CD14-positive monocyte (primary cell): Measurements from ENCODE around the gene SLC35E3. TPM values are rescaled to one million over a fixed set of nuclear protein-coding genes. Genes with fewer than 3 reads are reported as not detected.

Source experiments
- DNase-seq, 3 donors: peaks; one replicate each; pipeline ENCODE4 v3.0.0-alpha.2; 2011 to 2022
- H2AFZ ChIP-seq: 2 replicates; pipeline ENCODE4 v1.6.0; 2012; ENCODE audit warnings: mild to moderate bottlenecking, low read depth, low read length, inconsistent platforms; ENCODE audit not compliant: insufficient read depth, poor library complexity, severe bottlenecking
- H3K27ac ChIP-seq, 2 donors: 1 replicate in 1 of 2; 2 replicates in 1 of 2; pipeline ENCODE4 v1.5.1; 2012 to 2013; ENCODE audit warnings: low read length in 2 of 2, control low read depth in 1 of 2, inconsistent platforms in 1 of 2, low read depth in 1 of 2, mild to moderate bottlenecking in 1 of 2
- H3K27me3 ChIP-seq, 2 donors: one replicate each; pipeline versions ENCODE4 v1.6.0 to v1.6.1; 2011 to 2013; ENCODE audit warnings: low read length in 2 of 2; ENCODE audit not compliant: control insufficient read depth in 2 of 2, insufficient read depth in 2 of 2
- H3K36me3 ChIP-seq, 2 donors: replicated peaks in 1 of 2; 1 replicate in 1 of 2; 2 replicates in 1 of 2; pipeline versions ENCODE4 v1.5.1 to v1.6.1; 2012 to 2013; ENCODE audit warnings: low read length in 2 of 2, control low read depth in 1 of 2, inconsistent platforms in 1 of 2, mild to moderate bottlenecking in 1 of 2; ENCODE audit not compliant: insufficient read depth in 2 of 2, control insufficient read depth in 1 of 2
- H3K4me1 ChIP-seq, 2 donors: 1 replicate in 1 of 2; 2 replicates in 1 of 2; pipeline versions ENCODE4 v1.5.1 to v1.6.1; 2012 to 2013; ENCODE audit warnings: low read length in 2 of 2, control low read depth in 1 of 2, inconsistent platforms in 1 of 2, mild to moderate bottlenecking in 1 of 2, moderate library complexity in 1 of 2; ENCODE audit not compliant: insufficient read depth in 2 of 2, control insufficient read depth in 1 of 2
- H3K4me2 ChIP-seq: replicated peaks from 2 replicates; pipeline ENCODE3; 2012; ENCODE audit warnings: low read length, moderate library complexity, mild to moderate bottlenecking; ENCODE audit not compliant: poor library complexity, severe bottlenecking; ENCODE audit errors: extremely low read depth
- H3K4me3 ChIP-seq, 3 experiments: fragments of 200-600 bp in 1 of 3; sonication (generic) in 1 of 3; replicated peaks in 1 of 3; 1 replicate in 2 of 3; 2 replicates in 1 of 3; pipeline ENCODE4 v1.5.1; 2011 to 2013; ENCODE audit warnings: low read length in 3 of 3, mild to moderate bottlenecking in 3 of 3, control low read depth in 2 of 3, low read depth in 2 of 3, inconsistent platforms in 1 of 3, moderate library complexity in 1 of 3
- H3K79me2 ChIP-seq: 2 replicates; pipeline ENCODE4 v1.6.0; 2012; ENCODE audit warnings: mild to moderate bottlenecking, control low read depth, inconsistent platforms, low read length, moderate library complexity; ENCODE audit not compliant: insufficient read depth
- H3K9ac ChIP-seq: 2 replicates; pipeline ENCODE4 v1.6.0; 2017; ENCODE audit warnings: low read length, mild to moderate bottlenecking; ENCODE audit not compliant: insufficient read depth, poor library complexity, severe bottlenecking
- H3K9me3 ChIP-seq, 2 donors: replicated peaks in 1 of 2; 1 replicate in 1 of 2; 2 replicates in 1 of 2; pipeline versions ENCODE4 v1.5.1 to v1.6.1; 2012 to 2013; ENCODE audit warnings: low read length in 2 of 2, control low read depth in 1 of 2; ENCODE audit not compliant: control insufficient read depth in 1 of 2, insufficient read depth in 1 of 2
- H4K20me1 ChIP-seq: 2 replicates; pipeline ENCODE4 v1.6.0; 2012; ENCODE audit warnings: mild to moderate bottlenecking, low read length, control low read depth, moderate library complexity; ENCODE audit not compliant: insufficient read depth
- H3K27ac Mint-ChIP-seq, 7 donors: one replicate each; pipeline ENCODE4 v1.8.0; 2020; ENCODE audit warnings: mild to moderate bottlenecking in 7 of 7, mixed read lengths in 7 of 7, moderate library complexity in 6 of 7, inconsistent platforms in 2 of 7
- H3K27me3 Mint-ChIP-seq, 3 donors: one replicate each; pipeline ENCODE4 v1.8.0; 2021 to 2022; ENCODE audit warnings: low read depth in 3 of 3, mild to moderate bottlenecking in 3 of 3, mixed read lengths in 3 of 3, moderate library complexity in 3 of 3, inconsistent platforms in 1 of 3
- H3K36me3 Mint-ChIP-seq, 2 donors: one replicate each; pipeline ENCODE4 v1.8.0; 2020; ENCODE audit warnings: mixed read lengths in 2 of 2, inconsistent platforms in 1 of 2, mild to moderate bottlenecking in 1 of 2
- H3K4me1 Mint-ChIP-seq: one replicate; pipeline ENCODE4 v1.8.0; 2020; ENCODE audit warnings: mild to moderate bottlenecking, mixed read lengths
- H3K4me3 Mint-ChIP-seq, 2 donors: one replicate each; pipeline ENCODE4 v1.8.0; 2020; ENCODE audit warnings: mild to moderate bottlenecking in 2 of 2, mixed read lengths in 2 of 2, moderate library complexity in 1 of 2
- H3K9me3 Mint-ChIP-seq, 7 donors: one replicate each; pipeline ENCODE4 v1.8.0; 2020 to 2022; ENCODE audit warnings: mixed read lengths in 7 of 7, mild to moderate bottlenecking in 6 of 7, moderate library complexity in 6 of 7, inconsistent platforms in 2 of 7
- CTCF ChIP-seq: fragments of 200-600 bp; IDR thresholded peaks from one replicate; pipeline ENCODE4 v1.8.0; 2022; ENCODE audit warnings: antibody characterized with exemption, mild to moderate bottlenecking
- WGBS: methylation state at CpG from one replicate; pipeline ENCODE4 v1.1.5; 2013; ENCODE audit warnings: missing lambda C conversion rate; ENCODE audit not compliant: insufficient coverage; 5-methylcytosine and 5-hydroxymethylcytosine counted together
- intact Hi-C, 2 donors: fragments of 100-400 bp; cut with micrococcal nuclease; formaldehyde crosslinking; loops; one replicate each; pipeline versions ENCODE4 v1.15.0 to v1.15.1; 2023
- polyA plus RNA-seq, 3 donors: library from polyadenylated mRNA; depleted of rRNA in 1 of 3; unstranded in 2 of 3; stranded (reverse) in 1 of 3; fragments of 300-500 nt in 2 of 3; fragments of >200 nt in 1 of 3; fragmentation: Illumina TruSeq in 2 of 3; gene quantifications; 1 replicate in 2 of 3; 2 replicates in 1 of 3; pipeline ENCODE4 v1.2.3, GENCODE V29; 2012 to 2021

SLC35E3 gene
- polyA plus RNA-seq, 3 donors = 4.3 to 12.4 (median 10.9) TPM

GRCh38 chr12:68768431-68768939, 22.5 kb downstream of the SLC35E3 start:
- TF ChIP-seq CTCF = no peak
- no CpG with 5 or more reads among the region's 4 CpGs for whole genome bisulfite sequencing
- no peak overlapping the region for H3K4me2 ChIP-seq
- H3K27ac Mint-ChIP-seq = no peak overlapping the region
- no peak overlapping the region for H2AFZ ChIP-seq
- H3K27ac ChIP-seq = no peak overlapping the region
- H4K20me1 ChIP-seq = no peaks in the 10 kb centered on the region
- H3K4me3 Mint-ChIP-seq = no peak overlapping the region
- no peaks in the 10 kb centered on the region for H3K4me1 ChIP-seq
- no peak for DNase-seq
- H3K79me2 ChIP-seq = no peaks in the 10 kb centered on the region
- no peak overlapping the region for H3K9ac ChIP-seq
- H3K36me3 Mint-ChIP-seq = peaks cover 18 to 33% of the 10 kb centered on the region in 2 donors
- H3K27me3 ChIP-seq = no peaks in the 10 kb centered on the region
- H3K9me3 Mint-ChIP-seq = no peaks in the 10 kb centered on the region
- peaks cover 8 to 26% of the 10 kb centered on the region in 2 donors for H3K36me3 ChIP-seq
- intact Hi-C loops = no loop called here
- peaks cover 8% of the 10 kb centered on the region for H3K4me1 Mint-ChIP-seq
- H3K9me3 ChIP-seq = no peaks in the 10 kb centered on the region
- no peak overlapping the region for H3K4me3 ChIP-seq
- H3K27me3 Mint-ChIP-seq = no peaks in the 10 kb centered on the region

GRCh38 chr12:68769941-68770340, 24.0 kb downstream of the SLC35E3 start:
- Mint-ChIP-seq H3K9me3 (no peaks in the 10 kb centered on the region), H3K4me3 (no peak overlapping the region), H3K27ac (peak overlapping the region in 2 of 7 donors; percentile 3 to 24), H3K4me1 (peaks cover 8% of the 10 kb centered on the region), H3K36me3 (peaks cover 7 to 20% of the 10 kb centered on the region in 2 donors), H3K27me3 (no peaks in the 10 kb centered on the region)
- DNase-seq = no peak
- Histone ChIP-seq H3K4me1 (no peaks in the 10 kb centered on the region), H3K4me3 (no peak overlapping the region), H4K20me1 (no peaks in the 10 kb centered on the region), H2AFZ (no peak overlapping the region), H3K9me3 (no peaks in the 10 kb centered on the region), H3K4me2 (no peak overlapping the region), H3K9ac (no peak overlapping the region), H3K79me2 (no peaks in the 10 kb centered on the region), H3K27me3 (no peaks in the 10 kb centered on the region), H3K27ac (no peak overlapping the region), H3K36me3 (peaks cover 3 to 11% of the 10 kb centered on the region in 2 donors)
- 100% methylated on average over 1 of the region's 1 CpG for WGBS
- intact Hi-C loops = loop anchor here in 1 of 2 donors (10.0 kb wide), 1 partner anchor 55 kb away; no protein-coding TSS in a partner anchor
- no peak for TF ChIP-seq CTCF
